Smooth muscle cell of bladder (primary cell): Measurements from ENCODE around the gene DCAF16. TPM values are rescaled to one million over a fixed set of nuclear protein-coding genes. Genes with fewer than 3 reads are reported as not detected.

ENCODE experiments used
- total RNA-seq: library from RNA; depleted of rRNA; stranded (reverse); fragments of >200 nt; gene quantifications from 2 replicates; pipeline ENCODE4 v1.2.3, GENCODE V29; 2014

Gene DCAF16
- total RNA-seq, result 21.2 and 24.1 TPM in 2 replicates

GRCh38 chr4:17810260-17811077 lies at the start of gene DCAF16, which contains the start of gene NCAPG:
TSS of gene DCAF16 (minus strand) at chr4:17810757. CDS start at chr4:17804141, 6,616 bp downstream.
TSS of gene NCAPG (plus strand) at chr4:17810979. CDS start at chr4:17811078, 99 bp downstream.

GRCh38 chr4:17781300-17782287 lies 29.0 kb downstream of the DCAF16 start, which contains the start of gene FAM184B:
TSS of gene FAM184B (minus strand) at chr4:17781621. CDS start at chr4:17781299, 322 bp downstream.

Other genes starting within 250 kb of the DCAF16 start
- 77.5 and 84.3 TPM in 2 replicates for gene LAP3, start 233.6 kb downstream of the DCAF16 start, total RNA-seq
- gene MED28, start 196.1 kb downstream of the DCAF16 start, total RNA-seq, result 8.0 and 10.3 TPM in 2 replicates
- gene FAM184B, start 29.1 kb downstream of the DCAF16 start, total RNA-seq, result under 0.01 TPM in 1 of 2 replicates, not detected in the other
- 2.3 and 2.6 TPM in 2 replicates for gene NCAPG, start 222 bp upstream of the DCAF16 start, total RNA-seq
- 5.6 and 5.8 TPM in 2 replicates for gene LCORL, start 211.0 kb upstream of the DCAF16 start, total RNA-seq